HG03135 (cell line): ENCODE data around the gene DTD1.
A peak's percentile ranks its signal among the peaks of the same experiment; 100 is the strongest.

Source experiments
- ATAC-seq: cut with Tn5 transposase; IDR thresholded peaks from one replicate; pipeline ENCODE4 v1.9.1; 2021; ENCODE audit warnings: mild to moderate bottlenecking, moderate library complexity; ENCODE audit not compliant: unreplicated experiment

Gene DTD1

DNA sequence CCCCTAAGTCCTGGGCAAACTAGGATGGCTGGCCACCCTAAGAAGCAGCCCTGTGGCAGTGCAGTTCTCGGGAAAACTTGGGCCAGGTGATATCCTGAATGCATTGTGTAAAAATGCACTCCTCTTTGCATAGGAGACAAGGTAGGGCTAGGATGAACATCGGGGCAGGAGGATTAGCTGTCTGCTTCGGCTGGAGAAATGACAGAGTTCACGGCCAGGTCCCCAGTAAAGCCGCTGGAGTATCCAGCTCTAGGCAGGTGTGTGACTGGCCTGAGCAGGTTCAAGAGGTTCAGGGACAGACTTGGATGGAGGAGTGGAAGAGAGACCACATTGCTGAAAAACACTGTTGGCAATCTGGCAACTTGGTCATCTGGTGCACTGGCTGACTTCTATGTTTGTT, 26.4 kb downstream of the DTD1 start:
- no peak for ATAC-seq

GRCh38 chr20:18615020-18615650, 27.3 kb downstream of the DTD1 start:
- ATAC-seq = no peak

DNA sequence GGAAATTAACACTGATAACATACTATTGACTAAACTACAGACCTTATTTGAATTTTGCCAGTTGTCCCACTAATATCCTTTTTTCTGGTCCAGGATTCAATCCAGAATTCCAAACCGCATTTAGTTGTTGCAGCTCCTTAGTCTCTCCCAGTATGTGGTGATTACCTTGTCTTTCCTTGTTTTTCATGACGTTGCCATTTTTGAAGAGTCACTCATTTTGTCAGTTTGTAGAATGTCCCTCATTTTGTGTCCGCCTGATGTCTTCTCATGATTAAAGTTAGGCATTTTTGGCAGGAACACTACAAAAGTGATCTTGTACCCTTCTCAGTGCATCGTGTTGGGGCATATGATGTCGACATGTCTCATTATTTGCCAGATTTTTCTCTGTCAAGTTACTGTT, 33.1 kb downstream of the DTD1 start:
- ATAC-seq = no peak

- no peak for ATAC-seq
Observed at GRCh38 chr20:18623156-18623910, 35.5 kb downstream of the DTD1 start.

GRCh38 chr20:18624948-18625347, 37.1 kb downstream of the DTD1 start:
- no peak for ATAC-seq

- ATAC-seq = no peak
Observed at GRCh38 chr20:18625907-18626655, 38.2 kb downstream of the DTD1 start.

- no peak for ATAC-seq
Observed at GRCh38 chr20:18628330-18628920, 40.6 kb downstream of the DTD1 start.

GRCh38 chr20:18632196-18632789, 44.4 kb downstream of the DTD1 start:
- ATAC-seq = peak; percentile 94

- no peak for ATAC-seq
Observed at GRCh38 chr20:18633411-18633810, 45.6 kb downstream of the DTD1 start.

DNA sequence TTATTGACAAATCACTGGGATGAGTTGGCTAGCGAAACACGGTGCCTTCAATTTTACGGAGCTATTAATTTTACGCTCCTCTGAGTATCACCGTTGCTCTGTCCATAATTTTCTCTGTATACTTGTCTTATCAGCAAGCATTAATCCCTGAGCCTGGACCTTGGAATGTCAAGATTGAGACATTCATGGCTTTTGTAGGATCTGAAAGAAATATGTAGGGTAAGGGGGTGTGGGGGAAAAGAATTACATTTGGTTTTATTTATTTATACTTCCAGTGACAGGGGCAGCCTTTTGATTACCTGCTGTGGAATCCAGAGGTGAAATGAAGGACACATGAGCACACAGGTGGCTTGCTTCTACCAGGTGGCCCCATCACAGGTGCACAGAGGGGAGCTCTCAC, 46.6 kb downstream of the DTD1 start:
- ATAC-seq = no peak

DNA sequence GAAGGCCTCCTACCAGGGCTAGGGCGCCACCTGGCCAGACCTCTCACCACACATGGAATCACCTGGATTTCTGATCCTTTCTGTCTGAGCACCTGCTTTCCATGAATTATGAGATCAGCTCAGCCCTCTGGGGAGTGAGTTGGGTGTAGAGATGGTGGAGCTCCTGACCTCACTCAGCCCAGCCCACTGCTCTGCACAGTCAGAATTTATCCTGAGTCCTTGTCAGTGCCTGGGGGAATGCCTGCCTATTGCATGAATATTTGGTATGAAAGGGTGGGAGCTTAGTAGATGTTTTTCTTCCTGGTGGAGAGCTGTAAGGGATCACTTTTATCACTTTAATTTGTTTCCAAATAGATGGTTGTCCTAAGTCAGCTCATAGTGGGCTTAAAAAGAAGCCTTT, 47.5 kb downstream of the DTD1 start:
- no peak for ATAC-seq

- no peak for ATAC-seq
Observed at GRCh38 chr20:18637224-18637623, 49.4 kb downstream of the DTD1 start.

DNA sequence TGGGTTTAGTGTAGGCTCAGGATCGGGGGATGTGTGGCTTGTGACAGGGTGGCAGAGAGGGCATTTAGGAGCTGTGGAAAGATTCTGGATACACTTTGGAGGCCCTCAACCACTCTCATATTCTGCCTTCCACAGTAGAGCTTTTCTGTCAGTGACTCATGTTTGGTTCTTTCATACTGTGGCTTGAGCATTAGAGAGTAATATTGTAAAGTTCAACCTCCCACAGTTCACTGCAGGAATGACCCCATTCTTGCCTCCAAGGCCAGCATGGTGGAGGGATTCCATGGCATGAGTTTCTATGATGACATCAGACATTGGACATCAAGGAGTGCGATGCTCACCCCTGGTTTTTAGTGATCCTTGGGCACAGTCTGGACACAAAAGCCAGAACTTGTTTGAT, 50.9 kb downstream of the DTD1 start:
- no peak for ATAC-seq

DNA sequence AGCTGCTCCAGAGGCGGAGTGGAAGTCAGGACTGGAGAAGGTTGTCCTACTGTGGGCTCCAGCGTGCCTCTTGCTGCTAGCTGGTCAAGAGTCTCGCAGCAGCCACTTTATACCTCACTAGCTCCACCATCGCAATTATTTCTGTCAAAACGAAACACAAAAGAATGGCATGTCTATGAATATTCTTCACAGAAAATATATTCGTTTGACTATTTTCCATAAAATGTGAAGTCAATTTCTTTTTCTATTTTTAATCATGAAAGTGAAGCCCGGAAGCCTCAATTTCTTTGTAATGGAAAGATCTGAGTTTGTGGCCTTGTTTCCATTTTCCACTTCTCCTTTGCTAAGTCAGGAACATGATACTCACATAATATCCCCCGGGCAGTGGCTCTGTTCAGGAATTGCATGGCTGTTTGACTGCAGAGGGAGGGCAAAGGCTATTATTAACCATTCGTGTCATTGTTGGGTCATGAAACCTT, 51.7 kb downstream of the DTD1 start:
- no peak for ATAC-seq

GRCh38 chr20:18645196-18645745, 57.4 kb downstream of the DTD1 start:
- no peak for ATAC-seq

- no peak for ATAC-seq
Observed at GRCh38 chr20:18645851-18646250, 58.0 kb downstream of the DTD1 start.

DNA sequence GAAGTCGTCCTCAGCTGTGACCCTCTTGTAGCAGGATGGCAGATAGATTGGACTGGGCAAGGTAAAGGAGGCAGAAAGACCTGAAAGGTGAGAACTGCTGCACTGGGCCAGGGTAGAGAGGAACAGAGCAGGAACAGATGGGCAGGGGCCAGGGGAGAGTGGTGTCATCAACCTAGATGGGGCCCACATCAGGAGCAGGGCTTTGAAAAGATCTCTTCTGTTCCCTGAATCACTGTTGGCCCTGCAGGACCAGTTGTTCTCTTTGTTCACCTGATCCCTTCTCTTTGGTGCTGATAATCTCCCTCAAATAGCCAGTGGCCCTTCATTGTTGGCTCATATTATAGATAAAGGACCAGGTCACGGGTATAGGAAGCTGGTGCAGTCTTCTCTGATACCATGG, 59.9 kb downstream of the DTD1 start:
- ATAC-seq = no peak

DNA sequence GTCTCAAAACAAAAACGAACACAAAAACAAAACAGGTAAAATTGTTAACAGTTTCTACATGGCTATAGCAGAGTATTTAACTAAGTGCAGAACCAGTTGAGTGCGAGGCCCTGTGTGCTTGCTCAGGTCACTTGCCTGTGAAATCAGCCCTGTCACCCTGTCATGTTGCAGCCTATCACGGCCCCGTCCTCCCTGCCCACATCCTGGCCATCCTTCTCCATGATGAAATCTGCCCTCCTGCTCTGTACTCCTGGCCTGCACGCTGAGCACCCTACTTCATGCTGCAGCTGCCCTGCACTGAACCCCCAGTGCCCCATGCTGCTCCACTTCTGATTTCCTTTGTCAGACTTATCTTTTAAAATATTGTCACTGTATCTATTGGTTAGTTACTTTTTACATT, 62.4 kb downstream of the DTD1 start:
- no peak for ATAC-seq

DNA sequence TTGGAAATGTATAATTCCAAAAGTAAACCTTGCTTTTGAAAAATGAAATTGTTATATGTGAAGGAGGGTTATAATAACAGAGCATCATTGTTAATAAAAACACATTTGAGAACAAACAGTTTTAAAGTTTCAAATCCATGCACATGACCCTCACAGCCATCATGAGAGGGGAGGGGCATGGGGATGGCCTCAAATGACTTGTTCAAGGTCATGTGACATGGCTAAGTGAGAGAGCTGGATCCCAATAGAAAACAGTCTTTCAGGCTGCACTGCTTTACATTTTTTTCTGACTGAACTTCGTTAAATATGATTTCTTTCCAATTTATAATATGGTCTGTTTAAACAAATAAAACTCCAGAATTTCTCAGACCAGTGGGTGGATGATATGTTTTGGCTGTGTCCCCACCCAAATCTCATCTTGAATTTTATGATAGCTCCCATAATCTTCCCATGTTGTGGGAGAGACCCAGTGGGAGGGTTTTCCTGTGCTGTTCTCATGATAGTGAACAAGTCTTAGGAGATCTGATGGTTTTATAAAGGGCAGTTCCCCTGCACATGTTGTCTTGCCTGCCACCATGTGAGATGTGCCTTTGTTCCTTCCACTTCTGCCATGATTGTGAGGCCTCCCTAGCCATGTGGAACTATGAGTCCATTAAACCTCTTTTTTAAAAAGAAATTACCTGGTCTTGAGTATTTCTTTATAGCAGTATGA, 66.0 kb downstream of the DTD1 start:
- no peak for ATAC-seq

DNA sequence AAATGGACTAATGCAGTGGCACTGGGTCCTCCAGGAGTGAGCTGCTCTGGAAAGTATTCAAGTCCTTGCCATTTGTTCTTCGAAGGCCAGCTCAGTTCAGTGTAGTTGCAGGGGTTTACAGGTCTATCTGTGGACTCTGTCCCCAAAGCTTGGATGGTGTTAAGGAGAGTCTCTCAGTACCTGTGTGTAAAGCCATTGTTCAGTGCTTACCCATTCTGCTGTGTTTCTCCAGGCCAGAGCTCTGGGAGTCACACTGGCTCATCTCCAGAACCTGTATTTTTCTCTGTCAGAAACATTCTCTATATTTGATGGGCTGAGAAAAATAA, 66.6 kb downstream of the DTD1 start:
- ATAC-seq = no peak
